A549 (cell line): ENCODE results near the gene POP4. TPM values are rescaled to one million over a fixed set of nuclear protein-coding genes. Genes with fewer than 3 reads are reported as not detected.

ENCODE experiments used
- ATAC-seq, 2 experiments: fragments of 200-7000 bp in 1 of 2; fragments of >200 bp in 1 of 2; cut with Nextera tagmentation in 1 of 2; cut with Tn5 transposase in 1 of 2; 3 replicates each; pipeline versions ENCODE4 v1.8.0 to v1.9.1; 2018 to 2020; ENCODE audit warnings: mild to moderate bottlenecking in 1 of 2, moderate library complexity in 1 of 2
- CTCF ChIA-PET: fragments of 300-600 bp; sonication (Branson Sonifier 250); formaldehyde crosslinking; extraction: SDS; loops from one replicate; lab custom pipeline; 2021; ENCODE audit warnings: antibody characterized with exemption, inconsistent platforms; lab: Yijun Ruan, JAX
- POLR2A ChIA-PET: fragments of 350-600 bp; formaldehyde crosslinking; extraction: SDS; loops from one replicate; lab custom pipeline; 2021; ENCODE audit warnings: antibody characterized with exemption, inconsistent platforms; lab: Yijun Ruan, JAX
- DNase-seq, 2 experiments: peaks; one replicate each; pipeline versions ENCODE4 v3.0.0 to v3.0.0-alpha.2; 2011 to 2016; ENCODE audit warnings: low read depth in 1 of 2, low spot score in 1 of 2
- FAIRE-seq: peaks from 2 replicates; lab custom pipeline; 2011; peaks lifted over from hg19 to GRCh38; lab: Jason Lieb, UNC
- H3K27ac ChIP-seq, 2 experiments: fragments of >200 bp; sonication (Bioruptor Twin); formaldehyde crosslinking; 3 replicates each; pipeline ENCODE4 v1.5.1; 2016 to 2017
- H3K4me1 ChIP-seq: fragments of >200 bp; sonication (Bioruptor Twin); formaldehyde crosslinking; 3 replicates; pipeline ENCODE4 v1.6.1; 2016
- H3K4me2 ChIP-seq: fragments of >200 bp; sonication (Bioruptor Twin); formaldehyde crosslinking; 3 replicates; pipeline ENCODE4 v1.6.1; 2016
- H3K4me3 ChIP-seq: fragments of >200 bp; sonication (Bioruptor Twin); formaldehyde crosslinking; 3 replicates; pipeline ENCODE4 v1.5.1; 2016
- H3K9me3 ChIP-seq: fragments of >200 bp; sonication (Bioruptor Twin); formaldehyde crosslinking; 3 replicates; pipeline ENCODE4 v1.6.1; 2016
- CHD4 ChIP-seq: fragments of 200-600 bp; sonication (generic); IDR thresholded peaks from 2 replicates; pipeline ENCODE4 v1.6.1; 2016; ENCODE audit warnings: antibody characterized with exemption, mild to moderate bottlenecking, borderline replicate concordance
- E2F6 ChIP-seq: IDR thresholded peaks from 2 replicates; pipeline ENCODE4 v1.6.1; 2012; ENCODE audit warnings: low read depth, borderline replicate concordance
- ESRRA ChIP-seq: fragments of 150-350 bp; IDR thresholded peaks from 2 replicates; pipeline ENCODE4 v1.6.1; 2014; ENCODE audit warnings: mild to moderate bottlenecking, low read length, borderline replicate concordance
- FOXS1 ChIP-seq: fragments of 250-450 bp; sonication (Bioruptor Pico); IDR thresholded peaks from 2 replicates; pipeline ENCODE4 v1.5.0; 2020; ENCODE audit warnings: mild to moderate bottlenecking, moderate library complexity
- HES2 ChIP-seq: fragments of >200 bp; sonication (Bioruptor Twin); formaldehyde crosslinking; IDR thresholded peaks from 2 replicates; pipeline ENCODE4 v1.6.1; 2016
- HEYL ChIP-seq: fragments of 250-450 bp; sonication (Bioruptor Pico); IDR thresholded peaks from 2 replicates; pipeline ENCODE4 v1.8.0; 2021; ENCODE audit warnings: mild to moderate bottlenecking, moderate library complexity
- HOXA7 ChIP-seq: fragments of 250-450 bp; sonication (Bioruptor Pico); IDR thresholded peaks from 2 replicates; pipeline ENCODE4 v1.5.0; 2020; ENCODE audit warnings: mild to moderate bottlenecking, moderate library complexity
- HOXB5 ChIP-seq: fragments of 250-450 bp; sonication (Bioruptor Pico); IDR thresholded peaks from 2 replicates; pipeline ENCODE4 v1.5.0; 2020; ENCODE audit warnings: mild to moderate bottlenecking, moderate library complexity
- KDM1A ChIP-seq: fragments of 200-600 bp; sonication (generic); IDR thresholded peaks from 2 replicates; pipeline ENCODE4 v1.6.1; 2016; ENCODE audit warnings: low read depth, mild to moderate bottlenecking
- MAX ChIP-seq: IDR thresholded peaks from 2 replicates; pipeline ENCODE4 v1.6.1; 2012
- NFE2L2 ChIP-seq: fragments of 150-350 bp; conservative IDR thresholded peaks from 2 replicates; pipeline ENCODE4 v1.6.1; 2014; ENCODE audit warnings: low read length
- NR3C1 ChIP-seq: fragments of >200 bp; sonication (Bioruptor Twin); formaldehyde crosslinking; IDR thresholded peaks from 3 replicates; pipeline ENCODE4 v1.6.1; 2017
- PBX3 ChIP-seq: IDR thresholded peaks from 2 replicates; pipeline ENCODE4 v1.6.1; 2012
- RAD21 ChIP-seq, 2 experiments: fragments of >200 bp in 1 of 2; sonication (Bioruptor Twin) in 1 of 2; formaldehyde crosslinking in 1 of 2; IDR thresholded peaks in 1 of 2; conservative IDR thresholded peaks in 1 of 2; 2 replicates in 1 of 2; 3 replicates in 1 of 2; pipeline ENCODE4 v1.6.1; 2012 to 2018; ENCODE audit warnings: inconsistent platforms in 1 of 2
- REST ChIP-seq: fragments of 200-600 bp; sonication (generic); IDR thresholded peaks from 2 replicates; pipeline ENCODE4 v1.6.1; 2016; ENCODE audit warnings: antibody characterized with exemption, mild to moderate bottlenecking, moderate library complexity
- RFX5 ChIP-seq: fragments of 450-650 bp; IDR thresholded peaks from 2 replicates; pipeline ENCODE4 v1.7.1; 2014; ENCODE audit warnings: antibody characterized with exemption, mild to moderate bottlenecking, moderate library complexity
- RNF2 ChIP-seq: fragments of 200-600 bp; sonication (generic); IDR thresholded peaks from 2 replicates; pipeline ENCODE4 v1.6.1; 2016; ENCODE audit warnings: low read depth, mild to moderate bottlenecking, antibody characterized with exemption, moderate library complexity, borderline replicate concordance
- SREBF2 ChIP-seq: fragments of 450-650 bp; IDR thresholded peaks from 2 replicates; pipeline ENCODE4 v1.6.1; 2014; ENCODE audit warnings: mild to moderate bottlenecking, moderate library complexity
- USF2 ChIP-seq: fragments of 450-650 bp; IDR thresholded peaks from 2 replicates; pipeline ENCODE4 v1.6.1; 2014; ENCODE audit warnings: antibody characterized with exemption
- ZSCAN20 ChIP-seq: fragments of 250-450 bp; sonication (Bioruptor Pico); IDR thresholded peaks from 2 replicates; pipeline ENCODE4 v1.8.0; 2022; ENCODE audit warnings: mild to moderate bottlenecking, moderate library complexity
- WGBS: methylation state at CpG from one replicate; pipeline ENCODE4 v1.1.6; 2017; ENCODE audit errors: missing lambda C conversion rate; 5-methylcytosine and 5-hydroxymethylcytosine counted together
- polyA plus RNA-seq, 4 experiments: library from polyadenylated mRNA; depleted of rRNA in 3 of 4; stranded (reverse); fragments of >200 nt; fragmentation: RNase III in 1 of 4; extraction: RNeasy Plus Mini Kit Qiagen cat#74134 plus additional on column Dnase treatment in 1 of 4; gene quantifications; 2 replicates in 3 of 4; 3 replicates in 1 of 4; pipeline ENCODE4 v1.2.3, GENCODE V29; 2011 to 2017

The POP4 gene
- polyA plus RNA-seq, 2 of the 4 experiments (the other 2 are of a cell fraction), result 202 to 208 TPM

- TF ChIP-seq NR3C1, result no peak
- no peak for TF ChIP-seq RNF2
- no peak for TF ChIP-seq FOXS1 (CRISPR knock-in tag)
- TF ChIP-seq RAD21 (conservative IDR thresholded peaks at IDR 0.05 in 1 of 2, IDR thresholded peaks at IDR 0.05 in 1 of 2), result no peak
- TF ChIP-seq KDM1A, result no peak
- TF ChIP-seq USF2, result no peak
- TF ChIP-seq CHD4, result no peak
- no peak for TF ChIP-seq RFX5
- TF ChIP-seq MAX, result no peak
- TF ChIP-seq REST, result no peak
- no peak for TF ChIP-seq E2F6
- no peak for TF ChIP-seq ZSCAN20
- TF ChIP-seq NFE2L2, result no peak
- no peak for TF ChIP-seq HOXA7 (CRISPR knock-in tag)
- TF ChIP-seq HES2, result no peak
- TF ChIP-seq SREBF2, result no peak
- TF ChIP-seq HEYL (CRISPR knock-in tag), result no peak
- no peak for TF ChIP-seq HOXB5 (CRISPR knock-in tag)
- no peak for TF ChIP-seq ESRRA
- no peak for TF ChIP-seq PBX3
- no peak for DNase-seq
- Histone ChIP-seq H3K4me3 (no peak overlapping the region), H3K9me3 (no peaks in the 10 kb centered on the region), H3K4me2 (no peak overlapping the region), H3K27ac (no peak overlapping the region), H3K4me1 (no peaks in the 10 kb centered on the region)
- no peak for FAIRE-seq
- ATAC-seq, result no peak
- WGBS, result 38% methylated on average over 15 of the region's 15 CpGs
- ChIA-PET POLR2A (no interaction called here), CTCF (interaction anchor here (11.0 to 15.9 kb wide), 2 partner anchors 10 to 94 kb away, joined by 97 to 282 read pairs; partner anchors contain the start of genes C19orf12 and POP4)
These were observed 14.9 kb downstream of the POP4 start for GRCh38 chr19:29620931-29621351.
